GM10248 (cell line): Measurements from ENCODE around the gene PPP2R5E.

ENCODE experiments used
- CTCF ChIA-PET: fragments of 300-600 bp; sonication (Branson Sonifier 250); formaldehyde crosslinking; extraction: SDS; loops from one replicate; lab custom pipeline; 2021; ENCODE audit warnings: antibody characterized with exemption; lab: Yijun Ruan, JAX
- POLR2A ChIA-PET: fragments of 350-650 bp; sonication (Branson Sonifier 250); formaldehyde crosslinking; extraction: SDS; loops from one replicate; lab custom pipeline; 2020; ENCODE audit warnings: antibody characterized with exemption; lab: Yijun Ruan, JAX
- DNase-seq: peaks from one replicate; pipeline ENCODE4 v3.0.0; 2012; ENCODE audit errors: extremely low spot score
- TF ChIP-seq, protein P1 (sequence below): IDR thresholded peaks from 2 replicates; pipeline ENCODE4 v1.5.1; 2012; ENCODE audit warnings: mild to moderate bottlenecking, low read depth; ENCODE audit errors: extremely low read depth, missing control alignments, control extremely low read depth

Gene PPP2R5E

GRCh38 chr14:63480599-63480998 lies 62.6 kb downstream of the PPP2R5E start:
- TF ChIP-seq, protein P1, sequence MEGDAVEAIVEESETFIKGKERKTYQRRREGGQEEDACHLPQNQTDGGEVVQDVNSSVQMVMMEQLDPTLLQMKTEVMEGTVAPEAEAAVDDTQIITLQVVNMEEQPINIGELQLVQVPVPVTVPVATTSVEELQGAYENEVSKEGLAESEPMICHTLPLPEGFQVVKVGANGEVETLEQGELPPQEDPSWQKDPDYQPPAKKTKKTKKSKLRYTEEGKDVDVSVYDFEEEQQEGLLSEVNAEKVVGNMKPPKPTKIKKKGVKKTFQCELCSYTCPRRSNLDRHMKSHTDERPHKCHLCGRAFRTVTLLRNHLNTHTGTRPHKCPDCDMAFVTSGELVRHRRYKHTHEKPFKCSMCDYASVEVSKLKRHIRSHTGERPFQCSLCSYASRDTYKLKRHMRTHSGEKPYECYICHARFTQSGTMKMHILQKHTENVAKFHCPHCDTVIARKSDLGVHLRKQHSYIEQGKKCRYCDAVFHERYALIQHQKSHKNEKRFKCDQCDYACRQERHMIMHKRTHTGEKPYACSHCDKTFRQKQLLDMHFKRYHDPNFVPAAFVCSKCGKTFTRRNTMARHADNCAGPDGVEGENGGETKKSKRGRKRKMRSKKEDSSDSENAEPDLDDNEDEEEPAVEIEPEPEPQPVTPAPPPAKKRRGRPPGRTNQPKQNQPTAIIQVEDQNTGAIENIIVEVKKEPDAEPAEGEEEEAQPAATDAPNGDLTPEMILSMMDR: no peak
- ChIA-PET CTCF (no interaction called here), POLR2A (interaction anchor here (0.7 kb wide), 2 partner anchors 66 to 1060 kb away, joined by 5 to 6 read pairs; no protein-coding TSS in a partner anchor)
- DNase-seq: no peak

GRCh38 chr14:63478437-63478852 lies 64.7 kb downstream of the PPP2R5E start:
- CTCF ChIA-PET: interaction anchor here (1.2 to 1.9 kb wide), 5 partner anchors 12 to 89 kb away, joined by 3 to 5 read pairs (median 3); no protein-coding TSS in a partner anchor
- TF ChIP-seq, protein P1: no peak
- POLR2A ChIA-PET: no interaction called here
- peak; percentile 43 for DNase-seq

DNA sequence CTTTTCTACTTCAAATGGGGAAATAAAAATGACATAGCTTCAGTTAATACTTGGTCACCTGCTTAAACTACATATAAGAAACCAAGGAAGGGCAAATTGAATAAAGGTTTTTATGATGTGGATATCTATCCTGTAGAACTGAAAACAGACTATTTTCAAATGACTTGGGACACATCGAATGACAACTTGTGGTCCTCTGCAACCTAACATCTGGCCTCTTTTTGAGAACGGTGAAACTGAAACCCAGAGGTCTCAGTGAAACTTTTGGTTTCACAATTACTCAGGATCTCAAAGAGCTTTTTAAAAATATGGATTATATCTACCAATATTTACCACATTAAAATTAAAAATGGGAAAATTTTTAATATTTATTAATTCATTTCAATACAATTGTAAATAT lies 65.2 kb downstream of the PPP2R5E start:
- POLR2A ChIA-PET: no interaction called here
- CTCF ChIA-PET: interaction anchor here (1.2 to 1.9 kb wide), 4 partner anchors 11 to 89 kb away, joined by 3 to 5 read pairs (median 3); no protein-coding TSS in a partner anchor
- peak; percentile 70 for DNase-seq

GRCh38 chr14:63477556-63477955 lies 65.6 kb downstream of the PPP2R5E start:
- no peak for DNase-seq
- ChIA-PET CTCF (interaction anchor here (1.2 to 1.9 kb wide), 3 partner anchors 11 to 39 kb away, joined by 3 to 5 read pairs (median 3); no protein-coding TSS in a partner anchor), POLR2A (no interaction called here)
- TF ChIP-seq, protein P1: no peak

More for the DNA sequence above, 65.2 kb downstream of the PPP2R5E start:
- TF ChIP-seq, protein P1: no peak

DNA sequence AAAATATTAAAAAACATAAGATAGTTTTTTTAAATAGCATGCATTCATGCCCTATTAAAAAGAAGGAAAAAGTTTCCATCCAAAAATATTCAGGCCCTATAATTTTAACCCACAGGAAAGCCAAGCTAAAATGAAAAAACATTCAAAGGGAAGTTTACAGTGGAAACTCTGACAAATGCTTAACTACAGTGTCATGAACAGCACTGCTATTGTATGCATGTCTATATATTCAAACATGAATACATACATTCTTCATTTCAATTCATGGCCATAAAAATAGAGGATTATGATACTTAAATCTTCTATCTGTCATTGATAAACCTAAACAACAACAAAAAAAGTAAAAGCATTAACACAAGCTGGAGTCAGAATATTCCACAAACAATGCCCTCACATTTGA lies 67.4 kb downstream of the PPP2R5E start:
- TF ChIP-seq, protein P1: no peak
- CTCF ChIA-PET: interaction anchor here (0.8 to 1.4 kb wide), 2 partner anchors 8 to 828 kb away, joined by 3 to 4 read pairs; no protein-coding TSS in a partner anchor

DNA sequence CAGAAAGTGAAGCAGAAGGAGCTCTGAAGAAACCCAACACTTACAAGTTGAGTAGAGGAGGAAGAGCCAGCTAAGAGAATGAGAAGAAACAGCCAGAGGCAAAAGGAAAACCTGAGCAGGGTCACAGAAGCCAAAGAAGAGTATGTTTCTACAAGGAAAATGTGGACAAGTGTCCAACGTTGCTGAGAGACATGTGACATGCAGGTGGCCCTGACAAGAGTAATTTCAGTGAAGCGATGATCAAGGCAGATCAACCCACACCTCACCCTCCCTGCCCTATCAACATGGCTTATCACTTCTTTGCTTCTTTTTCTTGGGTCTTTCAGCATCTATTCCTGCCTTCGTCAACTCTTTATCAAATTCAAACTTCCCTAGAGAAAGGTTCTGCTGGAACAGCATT lies 68.3 kb downstream of the PPP2R5E start:
- TF ChIP-seq, protein P1: no peak
- CTCF ChIA-PET: interaction anchor here (0.9 to 1.2 kb wide), 3 partner anchors 9 to 24 kb away, joined by 3 read pairs; no protein-coding TSS in a partner anchor
- POLR2A ChIA-PET: interaction anchor here (0.7 kb wide), 1 partner anchor 267 kb away, joined by 6 read pairs; no protein-coding TSS in a partner anchor
- no peak for DNase-seq

More for the DNA sequence above, 67.4 kb downstream of the PPP2R5E start:
- POLR2A ChIA-PET: no interaction called here
- DNase-seq: no peak
